ENCODE measurements around the gene B4GALT4.
"Not testable (repeated sequence)": the region's sequence is repeated elsewhere in the genome, so short reads cannot be mapped to it uniquely, and the experiment has no call there.

B4GALT4 gene, protein sequence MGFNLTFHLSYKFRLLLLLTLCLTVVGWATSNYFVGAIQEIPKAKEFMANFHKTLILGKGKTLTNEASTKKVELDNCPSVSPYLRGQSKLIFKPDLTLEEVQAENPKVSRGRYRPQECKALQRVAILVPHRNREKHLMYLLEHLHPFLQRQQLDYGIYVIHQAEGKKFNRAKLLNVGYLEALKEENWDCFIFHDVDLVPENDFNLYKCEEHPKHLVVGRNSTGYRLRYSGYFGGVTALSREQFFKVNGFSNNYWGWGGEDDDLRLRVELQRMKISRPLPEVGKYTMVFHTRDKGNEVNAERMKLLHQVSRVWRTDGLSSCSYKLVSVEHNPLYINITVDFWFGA

DNA sequence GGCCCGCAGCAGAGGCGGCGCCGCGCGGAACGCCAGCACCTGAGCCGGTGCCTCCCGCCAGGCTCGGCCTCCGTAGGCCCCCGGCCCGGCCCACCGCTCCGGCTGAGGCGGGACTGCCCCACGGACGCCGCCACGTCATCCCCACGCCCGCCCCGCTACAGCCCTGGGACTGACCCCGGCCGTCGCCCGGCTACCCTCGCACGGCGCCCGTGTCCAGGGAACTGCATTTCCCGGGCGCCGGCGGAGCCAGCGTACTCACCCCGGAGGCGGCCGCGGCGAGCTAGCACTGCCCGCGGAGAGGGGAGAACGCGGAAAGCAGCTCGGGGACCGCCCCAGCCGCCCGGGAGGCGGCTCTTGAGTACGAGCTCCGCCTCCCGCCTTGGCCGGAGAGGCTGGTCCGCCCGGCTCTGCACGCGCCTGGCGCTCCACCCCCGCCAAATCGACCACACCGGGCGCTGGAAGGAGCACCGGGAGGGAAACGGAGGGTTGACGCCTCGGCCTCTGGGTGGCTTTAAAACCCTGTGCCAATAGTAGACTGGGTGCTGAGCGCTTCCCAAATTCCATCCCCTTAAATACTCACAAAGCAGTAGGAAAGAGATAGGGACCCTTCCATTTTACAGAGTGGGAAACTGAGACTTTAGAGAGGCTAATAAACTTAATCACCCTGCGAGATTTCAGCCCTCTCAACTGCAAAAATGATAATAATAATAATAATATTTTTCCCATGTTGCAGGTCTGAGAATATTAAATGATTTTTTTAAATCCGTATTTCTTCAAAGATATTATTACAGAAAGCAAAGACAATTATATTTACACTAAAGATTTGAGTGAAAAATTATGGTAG is at the start of gene B4GALT4:
TSS of gene B4GALT4 (minus strand) at position 288 of the 844 bp plus-strand sequence. CDS start 10,779 bp downstream, outside the sequence.
- peak; percentile 87 to 89 for DNase-seq
- peak; percentile 63 for TF ChIP-seq POLR2A (IDR thresholded peaks at IDR 0.05; ENCODE audit: low read length)
- TF ChIP-seq GATA1 (IDR thresholded peaks at IDR 0.05; ENCODE audit: low read depth, low read length), result no peak

DNA sequence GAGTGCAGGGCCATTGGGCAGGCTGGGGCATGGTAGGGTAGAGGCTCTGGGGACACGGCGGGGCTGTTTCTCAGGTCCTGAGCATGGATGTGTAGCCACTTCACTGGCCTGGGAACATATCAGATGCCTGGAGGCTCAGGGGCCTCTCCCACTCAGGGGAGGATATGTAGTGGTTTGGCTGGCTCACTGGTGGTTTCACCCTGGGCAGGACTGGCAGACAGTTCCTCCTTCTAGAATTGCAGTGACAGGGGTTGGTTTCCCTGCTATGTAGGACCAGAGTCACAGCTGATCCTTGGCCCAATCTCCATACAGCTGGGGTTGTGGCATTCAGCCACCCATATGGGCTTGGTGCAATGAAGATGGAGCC is 48.7 kb upstream of the B4GALT4 start:
- no peak for TF ChIP-seq POLR2A (IDR thresholded peaks at IDR 0.05; ENCODE audit: low read length)
- TF ChIP-seq GATA1 (IDR thresholded peaks at IDR 0.05; ENCODE audit: low read depth, low read length), result no peak
- DNase-seq, result no peak

DNA sequence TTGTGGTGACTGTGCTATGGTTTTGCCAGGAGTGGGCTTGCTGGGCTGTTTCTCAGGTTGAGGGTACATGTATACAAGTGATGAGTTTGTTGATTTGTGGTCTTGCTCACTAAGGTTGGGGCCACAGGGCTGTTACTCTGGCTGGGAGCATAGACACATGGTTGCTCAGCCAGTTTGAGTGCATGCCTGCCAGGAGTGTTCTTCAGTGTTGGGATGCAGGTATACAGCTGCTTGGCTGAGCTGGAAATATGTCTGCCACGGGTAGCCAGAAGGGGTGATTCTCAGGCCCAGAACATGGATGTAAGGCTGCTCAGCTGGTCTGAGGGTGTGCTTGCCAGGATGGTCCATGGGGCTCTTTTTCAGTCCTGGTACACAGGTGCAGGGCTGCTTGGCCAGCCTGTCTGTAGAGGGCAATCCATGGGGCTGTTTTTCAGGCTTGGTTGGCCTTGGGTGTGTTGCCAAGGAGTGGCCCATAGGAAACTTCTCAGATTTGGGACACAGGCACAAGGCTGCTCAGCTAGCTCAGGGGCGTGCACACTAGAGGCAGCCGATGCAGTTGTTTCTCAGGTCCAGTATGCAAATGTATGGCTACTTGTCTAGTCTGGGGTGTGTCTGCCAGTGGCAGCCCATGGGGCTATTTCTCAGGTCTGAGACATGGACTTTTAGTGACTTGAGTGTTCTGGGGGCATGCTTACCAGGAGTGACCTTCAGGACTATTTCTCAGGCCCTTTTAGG is 48.2 kb upstream of the B4GALT4 start:
- TF ChIP-seq POLR2A (IDR thresholded peaks at IDR 0.05; ENCODE audit: low read length), result no peak
- TF ChIP-seq GATA1 (IDR thresholded peaks at IDR 0.05; ENCODE audit: low read depth, low read length), result no peak
- DNase-seq, result no peak

DNA sequence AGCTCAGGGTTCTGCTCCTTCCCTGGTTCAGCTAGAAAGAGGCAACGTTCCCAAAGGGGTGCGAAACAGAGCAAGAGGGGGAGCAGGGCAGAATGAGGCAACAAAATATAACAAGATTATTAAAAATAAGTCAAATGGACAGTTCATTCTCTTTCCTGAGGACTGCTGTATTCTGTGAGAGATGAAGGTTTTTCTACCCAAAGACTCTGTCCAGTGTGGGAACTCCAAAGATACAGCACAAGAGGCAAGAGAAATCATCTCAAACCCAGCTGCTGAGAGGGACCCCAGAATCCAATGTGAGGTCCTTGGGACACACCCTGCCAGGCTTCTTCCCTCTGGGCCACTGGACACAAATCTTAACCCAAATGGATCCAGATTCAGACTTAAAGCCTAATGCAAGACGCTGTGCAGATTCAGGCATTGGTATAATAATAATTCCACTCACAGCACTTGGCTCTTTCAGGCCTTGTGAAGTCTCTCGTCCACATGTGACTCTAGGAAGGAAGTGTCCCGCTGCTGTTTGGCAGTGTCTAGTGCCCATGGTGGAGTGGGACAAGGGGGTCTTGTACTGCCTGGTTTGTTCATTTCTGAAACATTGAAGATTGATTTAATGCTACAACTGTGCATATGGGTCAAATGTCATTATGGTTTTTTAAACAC is 39.0 kb upstream of the B4GALT4 start:
- DNase-seq, result no peak
- no peak for TF ChIP-seq GATA1 (IDR thresholded peaks at IDR 0.05; ENCODE audit: low read depth, low read length)
- TF ChIP-seq POLR2A (IDR thresholded peaks at IDR 0.05; ENCODE audit: low read length), result no peak

DNA sequence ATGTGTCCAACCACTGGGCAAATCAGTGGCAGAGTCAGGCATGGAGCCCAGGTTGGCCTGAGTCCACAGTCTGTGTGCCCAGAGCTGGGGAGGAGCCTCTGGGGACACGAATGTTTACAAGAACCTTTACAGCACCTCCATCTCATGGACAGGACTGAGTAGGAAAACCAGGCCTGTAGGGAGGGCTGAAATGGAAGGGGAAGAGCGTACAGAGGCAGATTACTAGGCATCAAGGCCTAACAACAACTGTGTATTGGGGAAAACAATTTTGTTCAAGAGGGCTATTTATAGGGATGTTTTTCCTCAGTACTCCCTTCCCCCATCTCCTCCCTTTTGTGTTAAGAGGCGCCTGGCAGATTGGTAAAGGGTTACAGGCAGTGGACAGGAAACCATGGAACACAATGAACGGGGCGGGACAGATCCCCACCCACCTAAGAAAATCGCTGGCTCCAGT is 38.5 kb upstream of the B4GALT4 start:
- no peak for TF ChIP-seq GATA1 (IDR thresholded peaks at IDR 0.05; ENCODE audit: low read depth, low read length)
- TF ChIP-seq POLR2A (IDR thresholded peaks at IDR 0.05; ENCODE audit: low read length), result no peak
- DNase-seq, result no peak

DNA sequence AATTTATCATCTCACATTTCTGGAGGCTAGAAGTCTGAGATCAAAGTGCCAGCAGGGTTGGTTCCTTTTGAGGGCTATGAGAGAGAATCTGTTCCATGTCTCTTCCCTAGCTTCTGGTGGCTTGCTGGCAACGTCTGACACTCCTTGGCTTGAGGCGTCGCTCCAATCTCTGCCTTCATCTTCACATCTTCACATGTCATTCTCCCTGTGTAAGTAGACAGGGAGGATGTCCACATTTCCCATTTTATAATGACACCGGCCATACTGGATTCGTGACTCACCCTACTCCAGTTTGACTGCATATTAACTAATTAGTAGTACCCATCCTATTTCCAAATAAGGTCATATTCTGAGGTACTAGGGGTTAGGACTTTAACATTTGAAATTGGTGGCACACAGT is 36.0 kb upstream of the B4GALT4 start:
- TF ChIP-seq POLR2A (IDR thresholded peaks at IDR 0.05; ENCODE audit: low read length), result no peak
- no peak for TF ChIP-seq GATA1 (IDR thresholded peaks at IDR 0.05; ENCODE audit: low read depth, low read length)
- DNase-seq, result no peak

DNA sequence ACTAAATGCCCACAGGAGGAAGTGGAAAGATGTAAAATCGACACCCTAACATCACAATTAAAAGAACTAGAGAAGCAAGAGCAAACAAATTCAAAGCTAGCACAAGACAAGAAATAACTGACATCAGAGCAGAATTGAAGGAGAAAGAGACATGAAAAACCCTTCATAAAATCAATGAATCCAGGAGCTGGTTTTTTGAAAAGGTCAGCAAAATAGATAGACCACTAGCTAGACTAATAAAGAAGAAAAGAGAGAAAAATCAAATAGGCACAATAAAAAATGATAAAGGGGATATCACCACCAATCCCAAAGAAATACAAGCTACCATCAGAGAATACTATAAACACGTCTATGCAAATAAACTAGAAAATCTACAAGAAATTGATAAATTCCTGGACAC is 29.5 kb upstream of the B4GALT4 start:
- DNase-seq, result not testable (repeated sequence)

DNA sequence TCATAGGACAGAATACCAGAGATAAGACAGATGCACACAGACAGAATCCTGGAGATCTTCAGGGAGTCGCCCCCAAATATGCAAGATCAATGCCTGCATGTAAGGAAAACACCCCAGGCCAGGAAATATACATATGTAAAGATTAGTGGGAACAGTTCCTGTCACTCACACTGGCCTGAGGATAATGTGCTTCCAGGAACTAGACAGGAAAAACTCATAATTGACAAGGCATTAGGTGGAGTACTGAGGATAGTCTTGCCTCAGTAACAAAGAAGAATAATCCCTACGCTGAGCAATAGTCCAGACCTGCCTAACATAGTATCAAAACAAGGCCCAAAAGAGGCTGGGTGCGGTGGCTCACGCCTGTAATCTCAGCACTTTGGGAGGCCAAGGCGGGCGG is 20.4 kb upstream of the B4GALT4 start:
- no peak for DNase-seq
- TF ChIP-seq POLR2A (IDR thresholded peaks at IDR 0.05; ENCODE audit: low read length) (no peak), GATA1 (IDR thresholded peaks at IDR 0.05; ENCODE audit: low read depth, low read length) (no peak)

DNA sequence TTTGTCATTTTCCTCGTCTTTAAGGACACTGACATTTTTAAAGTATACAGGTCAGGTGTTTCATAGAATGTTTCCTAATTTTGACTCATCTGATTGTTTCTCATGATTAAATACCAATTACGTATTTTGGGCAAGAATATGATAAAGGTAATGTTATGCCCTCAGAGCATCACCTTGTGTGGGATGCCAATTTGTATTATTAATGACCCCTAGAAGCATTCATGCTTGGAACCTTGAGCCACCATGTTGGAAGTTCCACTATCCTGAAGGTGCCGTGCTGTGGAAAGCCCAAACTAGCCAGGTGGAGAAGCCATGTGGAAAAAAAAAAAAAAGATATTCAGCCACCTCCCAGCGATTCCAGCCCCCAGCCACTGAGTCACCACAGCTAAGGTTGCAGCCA is 19.1 kb upstream of the B4GALT4 start:
- no peak for TF ChIP-seq GATA1 (IDR thresholded peaks at IDR 0.05; ENCODE audit: low read depth, low read length)
- no peak for TF ChIP-seq POLR2A (IDR thresholded peaks at IDR 0.05; ENCODE audit: low read length)
- no peak for DNase-seq

DNA sequence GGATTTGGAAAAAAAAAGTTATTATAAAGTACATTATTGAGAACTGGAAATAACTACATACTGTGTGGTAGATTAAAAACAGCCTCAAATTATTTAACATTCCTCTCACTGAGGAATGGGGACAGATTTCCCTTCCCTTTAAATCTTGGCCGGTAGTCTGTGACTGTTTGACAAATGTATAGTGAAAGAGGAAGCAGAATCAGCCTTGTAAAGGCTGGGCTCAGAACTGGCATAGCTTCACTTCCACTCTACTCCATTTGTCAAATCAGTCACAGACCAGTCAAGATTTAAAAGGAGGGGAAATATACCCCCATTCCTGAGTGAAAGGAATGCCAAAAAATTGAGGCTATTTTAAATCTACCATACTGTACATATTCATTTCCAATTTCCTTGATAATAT is 18.2 kb upstream of the B4GALT4 start:
- DNase-seq, result no peak

DNA sequence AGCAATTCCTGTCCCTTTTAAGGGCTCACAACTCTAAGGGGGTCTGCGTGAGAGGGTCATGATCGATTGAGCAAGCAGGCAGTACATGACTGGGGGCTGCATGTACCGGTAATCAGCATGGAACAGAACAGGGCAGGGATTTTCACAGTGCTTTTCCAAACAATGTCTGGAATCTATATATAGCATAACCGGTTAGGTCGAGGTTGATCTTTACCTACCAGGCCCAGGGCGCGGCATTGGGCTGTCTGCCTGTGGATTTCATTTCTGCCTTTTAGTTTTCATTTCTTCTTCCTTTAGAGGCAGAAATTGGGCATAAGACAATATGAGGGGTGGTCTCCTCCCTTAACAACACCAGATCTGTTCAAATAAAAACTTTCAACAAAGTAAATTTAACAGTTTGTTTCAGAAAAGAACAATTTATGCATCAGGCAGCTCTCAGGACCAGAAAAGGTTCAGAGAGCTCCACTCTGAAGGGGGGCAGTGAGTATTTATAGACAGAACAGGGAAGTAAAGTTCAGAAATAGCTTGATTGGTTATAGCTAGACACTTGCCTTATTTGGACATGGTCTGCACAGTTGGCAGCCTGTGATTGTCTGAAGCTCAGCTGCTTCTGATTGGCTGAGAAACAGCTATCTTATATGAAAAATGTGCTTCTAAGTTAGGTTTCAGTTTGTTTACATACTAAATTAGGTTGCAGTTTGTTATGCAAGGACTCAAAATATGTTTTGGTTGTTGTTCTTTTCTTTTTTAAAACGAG is 17.2 kb upstream of the B4GALT4 start:
- TF ChIP-seq POLR2A (IDR thresholded peaks at IDR 0.05; ENCODE audit: low read length), result no peak
- no peak for TF ChIP-seq GATA1 (IDR thresholded peaks at IDR 0.05; ENCODE audit: low read depth, low read length)
- DNase-seq, result peak in 1 of 2 experiments; percentile 6

More for the DNA sequence above, 18.2 kb upstream of the B4GALT4 start:
- TF ChIP-seq GATA1 (IDR thresholded peaks at IDR 0.05; ENCODE audit: low read depth, low read length) (no peak), POLR2A (IDR thresholded peaks at IDR 0.05; ENCODE audit: low read length) (no peak)

DNA sequence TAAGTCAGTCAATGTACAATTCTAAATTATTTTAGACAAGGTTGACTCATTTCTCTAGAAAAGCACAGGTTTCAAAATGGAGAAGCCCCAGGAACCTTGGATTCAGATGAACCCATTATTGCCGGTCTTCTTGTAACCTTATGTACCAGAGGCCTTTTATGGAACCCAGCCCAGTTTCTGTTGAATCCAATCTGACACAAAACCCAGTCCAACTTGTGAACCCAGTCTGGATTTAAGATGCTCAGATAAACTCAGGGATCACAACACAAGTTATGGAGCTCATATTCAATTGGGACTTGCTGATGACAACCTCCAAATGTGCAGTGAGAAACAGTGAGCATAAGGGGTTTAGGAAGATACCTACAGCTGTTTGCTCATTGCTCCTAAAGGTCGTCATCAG is 16.4 kb upstream of the B4GALT4 start:
- TF ChIP-seq GATA1 (IDR thresholded peaks at IDR 0.05; ENCODE audit: low read depth, low read length) (no peak), POLR2A (IDR thresholded peaks at IDR 0.05; ENCODE audit: low read length) (no peak)
- DNase-seq, result no peak

DNA sequence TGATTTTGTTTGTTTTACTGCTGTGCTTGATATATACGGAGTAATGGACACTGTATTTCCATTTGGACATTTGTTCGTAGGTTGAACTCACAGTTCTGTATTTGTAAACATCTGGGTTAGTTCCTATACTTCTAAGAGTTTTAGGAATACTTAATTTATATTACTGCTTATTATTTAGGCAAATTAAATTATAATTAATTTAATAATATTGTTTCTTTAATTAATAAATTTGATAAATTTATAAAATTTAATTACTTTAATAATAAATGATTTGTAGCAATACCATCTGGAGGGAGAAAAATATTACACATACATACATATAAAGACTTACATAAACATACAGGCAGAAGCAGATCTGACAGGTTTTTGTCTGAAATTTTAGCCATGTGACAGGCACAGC is 14.5 kb upstream of the B4GALT4 start:
- no peak for TF ChIP-seq POLR2A (IDR thresholded peaks at IDR 0.05; ENCODE audit: low read length)
- no peak for TF ChIP-seq GATA1 (IDR thresholded peaks at IDR 0.05; ENCODE audit: low read depth, low read length)

More for the DNA sequence above, 14.5 kb upstream of the B4GALT4 start:
- DNase-seq, result no peak
